GM23338 (cell line): ENCODE measurements around the gene PIK3IP1. TPM values are rescaled to one million over a fixed set of nuclear protein-coding genes. Genes with fewer than 3 reads are reported as not detected.

ENCODE experiments used
- ATAC-seq: fragments of 200-7000 bp; cut with Tn5 transposase; 3 replicates; pipeline ENCODE4 v1.9.1; 2020
- DNase-seq: peaks from one replicate; pipeline ENCODE4 v3.0.0-alpha.2; 2015; ENCODE audit warnings: low spot score
- H2AFZ ChIP-seq: fragments of 200-600 bp; sonication (generic); 2 replicates; pipeline ENCODE4 v1.8.0; 2016; ENCODE audit warnings: antibody characterized with exemption, mild to moderate bottlenecking, moderate library complexity
- H3F3A ChIP-seq: fragments of 200-600 bp; sonication (generic); replicated peaks from 2 replicates; pipeline ENCODE4 v1.8.0; 2017; ENCODE audit warnings: antibody characterized with exemption, mixed run types, low read depth
- H3K27ac ChIP-seq: fragments of 200-600 bp; sonication (generic); 2 replicates; pipeline ENCODE4 v1.6.1; 2016; ENCODE audit warnings: low read depth
- H3K27me3 ChIP-seq: fragments of 200-600 bp; sonication (generic); 2 replicates; pipeline ENCODE4 v1.8.0; 2016; ENCODE audit warnings: mild to moderate bottlenecking, mixed run types, moderate library complexity; ENCODE audit not compliant: insufficient read depth
- H3K36me3 ChIP-seq: fragments of 200-600 bp; sonication (generic); 2 replicates; pipeline ENCODE4 v1.8.0; 2016; ENCODE audit warnings: mild to moderate bottlenecking; ENCODE audit not compliant: insufficient read depth
- H3K4me1 ChIP-seq: fragments of 200-600 bp; sonication (generic); 2 replicates; pipeline ENCODE4 v1.8.0; 2016; ENCODE audit warnings: mild to moderate bottlenecking, moderate library complexity; ENCODE audit not compliant: insufficient read depth
- H3K4me2 ChIP-seq: fragments of 200-600 bp; sonication (generic); 2 replicates; pipeline ENCODE4 v1.7.1; 2017; ENCODE audit warnings: mixed run types
- H3K4me3 ChIP-seq: fragments of 200-600 bp; sonication (generic); 2 replicates; pipeline ENCODE4 v1.6.1; 2016; ENCODE audit warnings: mixed run types
- H3K79me2 ChIP-seq: fragments of 200-600 bp; sonication (generic); replicated peaks from 2 replicates; pipeline ENCODE4 v1.8.0; 2017; ENCODE audit warnings: mild to moderate bottlenecking; ENCODE audit not compliant: insufficient read depth
- H3K9me2 ChIP-seq: fragments of 200-600 bp; sonication (generic); 2 replicates; pipeline ENCODE4 v1.8.0; 2017; ENCODE audit not compliant: insufficient read depth
- H4K20me1 ChIP-seq: fragments of 200-600 bp; sonication (generic); replicated peaks from 2 replicates; pipeline ENCODE4 v1.8.0; 2017; ENCODE audit warnings: mild to moderate bottlenecking; ENCODE audit not compliant: insufficient read depth
- H3K27ac Mint-ChIP-seq: 2 replicates; pipeline ENCODE4 v1.8.0; 2020; ENCODE audit warnings: inconsistent platforms, mild to moderate bottlenecking, moderate library complexity, mixed read lengths
- H3K27me3 Mint-ChIP-seq: 3 replicates; pipeline ENCODE4 v1.8.0; 2022; ENCODE audit warnings: low read depth, mild to moderate bottlenecking, moderate library complexity, mixed read lengths, inconsistent platforms; ENCODE audit not compliant: insufficient read depth, poor library complexity
- H3K36me3 Mint-ChIP-seq: 3 replicates; pipeline ENCODE4 v1.8.0; 2021; ENCODE audit warnings: low read depth, mild to moderate bottlenecking, inconsistent platforms, moderate library complexity, mixed read lengths
- H3K4me1 Mint-ChIP-seq: 3 replicates; pipeline ENCODE4 v1.8.0; 2020; ENCODE audit warnings: mild to moderate bottlenecking, inconsistent platforms, mixed read lengths
- H3K4me3 Mint-ChIP-seq: 3 replicates; pipeline ENCODE4 v1.8.0; 2021; ENCODE audit warnings: moderate library complexity, mild to moderate bottlenecking, inconsistent platforms, mixed read lengths
- H3K9me3 Mint-ChIP-seq: 3 replicates; pipeline ENCODE4 v1.8.0; 2020; ENCODE audit warnings: moderate library complexity, mild to moderate bottlenecking, inconsistent platforms, mixed read lengths
- EZH2phosphoT487 ChIP-seq: fragments of 200-600 bp; sonication (generic); IDR thresholded peaks from one replicate; pipeline ENCODE4 v1.8.1; 2018; ENCODE audit warnings: antibody characterized with exemption; ENCODE audit not compliant: unreplicated experiment
- REST ChIP-seq: IDR thresholded peaks from one replicate; pipeline ENCODE4 v1.6.1; 2018; ENCODE audit warnings: antibody characterized with exemption; ENCODE audit not compliant: unreplicated experiment
- polyA plus RNA-seq: library from polyadenylated mRNA; unstranded; fragments of >200 nt; fragmentation: Nextera tagmentation; extraction: Ambion mirVana; gene quantifications from 2 replicates; pipeline ENCODE4 v1.2.1, GENCODE V29; 2016
- total RNA-seq: library from RNA; depleted of rRNA; stranded (reverse); fragments of >200 nt; shearing (Covaris generic); gene quantifications from 2 replicates; pipeline ENCODE4 v1.2.3, GENCODE V29; 2014
- TF ChIP-seq, protein P1 (sequence below), 2 experiments: fragments of 200-600 bp in 1 of 2; sonication (generic) in 1 of 2; conservative IDR thresholded peaks; 2 replicates each; pipeline versions ENCODE4 v1.5.1 to v1.6.1; 2016 to 2017; ENCODE audit warnings: antibody characterized with exemption in 2 of 2, low read depth in 2 of 2, mild to moderate bottlenecking in 2 of 2, moderate library complexity in 1 of 2
- TF ChIP-seq, protein P2 (sequence below): IDR thresholded peaks from 2 replicates; pipeline ENCODE4 v1.6.1; 2016; ENCODE audit warnings: antibody characterized with exemption

The PIK3IP1 gene
- total and polyA plus RNA-seq, 2 experiments from 2014 or later = 1.1 to 2.2 TPM

- no peak for TF ChIP-seq REST
- TF ChIP-seq EZH2phosphoT487 = no peak
- TF ChIP-seq, protein P1, sequence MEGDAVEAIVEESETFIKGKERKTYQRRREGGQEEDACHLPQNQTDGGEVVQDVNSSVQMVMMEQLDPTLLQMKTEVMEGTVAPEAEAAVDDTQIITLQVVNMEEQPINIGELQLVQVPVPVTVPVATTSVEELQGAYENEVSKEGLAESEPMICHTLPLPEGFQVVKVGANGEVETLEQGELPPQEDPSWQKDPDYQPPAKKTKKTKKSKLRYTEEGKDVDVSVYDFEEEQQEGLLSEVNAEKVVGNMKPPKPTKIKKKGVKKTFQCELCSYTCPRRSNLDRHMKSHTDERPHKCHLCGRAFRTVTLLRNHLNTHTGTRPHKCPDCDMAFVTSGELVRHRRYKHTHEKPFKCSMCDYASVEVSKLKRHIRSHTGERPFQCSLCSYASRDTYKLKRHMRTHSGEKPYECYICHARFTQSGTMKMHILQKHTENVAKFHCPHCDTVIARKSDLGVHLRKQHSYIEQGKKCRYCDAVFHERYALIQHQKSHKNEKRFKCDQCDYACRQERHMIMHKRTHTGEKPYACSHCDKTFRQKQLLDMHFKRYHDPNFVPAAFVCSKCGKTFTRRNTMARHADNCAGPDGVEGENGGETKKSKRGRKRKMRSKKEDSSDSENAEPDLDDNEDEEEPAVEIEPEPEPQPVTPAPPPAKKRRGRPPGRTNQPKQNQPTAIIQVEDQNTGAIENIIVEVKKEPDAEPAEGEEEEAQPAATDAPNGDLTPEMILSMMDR (conservative IDR thresholded peaks at IDR 0.05; ENCODE audit: low read depth in 2 of 2) = no peak
Observed at GRCh38 chr22:31259798-31260473, 32.4 kb downstream of the PIK3IP1 start (continued).

DNA sequence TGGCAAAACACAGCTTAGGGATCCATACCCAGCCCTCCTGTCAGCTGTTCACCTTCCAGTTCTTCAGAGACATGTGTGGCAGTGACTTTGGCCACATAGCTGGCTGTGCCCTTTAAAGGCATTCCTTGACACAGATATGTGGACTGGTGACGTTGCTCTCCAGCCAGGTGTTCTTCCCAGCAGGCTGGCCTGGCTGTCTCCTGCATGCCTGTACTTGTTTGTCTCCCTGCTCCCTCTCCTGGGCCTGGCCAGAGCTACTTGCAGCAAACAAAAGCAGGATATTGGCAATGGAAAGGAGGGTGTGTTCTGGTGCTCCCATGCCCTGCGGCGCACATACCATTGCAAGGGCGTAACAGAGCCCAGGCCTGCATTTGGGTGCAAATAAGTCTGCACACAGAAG, 38.3 kb downstream of the PIK3IP1 start:
- H3K9me3 Mint-ChIP-seq = no peaks in the 10 kb centered on the region
- no peak overlapping the region for H2AFZ ChIP-seq
- H3K4me1 Mint-ChIP-seq = peaks cover 4% of the 10 kb centered on the region; the same call in 2 of the 3 replicates
- peaks cover 3% of the 10 kb centered on the region for H3K27me3 Mint-ChIP-seq
- H3K36me3 Mint-ChIP-seq = peaks cover 10% of the 10 kb centered on the region
- H3K4me2 ChIP-seq = no peak overlapping the region
- no peaks in the 10 kb centered on the region for H3K9me2 ChIP-seq
- H3K4me3 ChIP-seq = no peak overlapping the region
- H3K27ac ChIP-seq = peak overlapping the region; percentile 61
- no peaks in the 10 kb centered on the region for H3F3A ChIP-seq
- peaks cover under 1% of the 10 kb centered on the region for H4K20me1 ChIP-seq
- peak overlapping the region; percentile 79 for H3K27ac Mint-ChIP-seq
- no peaks in the 10 kb centered on the region for H3K27me3 ChIP-seq
- no peaks in the 10 kb centered on the region; the same call in 1 of the 2 replicates for H3K79me2 ChIP-seq
- H3K4me1 ChIP-seq = peaks cover 9% of the 10 kb centered on the region; the same call in 1 of the 2 replicates
- DNase-seq (peak; percentile 54), ATAC-seq (peak; percentile 81)
- TF ChIP-seq, protein P1 (conservative IDR thresholded peaks at IDR 0.05; ENCODE audit: low read depth in 2 of 2) = peak; percentile 7 to 26; a peak in 1 of 4 replicates
- TF ChIP-seq, protein P2, sequence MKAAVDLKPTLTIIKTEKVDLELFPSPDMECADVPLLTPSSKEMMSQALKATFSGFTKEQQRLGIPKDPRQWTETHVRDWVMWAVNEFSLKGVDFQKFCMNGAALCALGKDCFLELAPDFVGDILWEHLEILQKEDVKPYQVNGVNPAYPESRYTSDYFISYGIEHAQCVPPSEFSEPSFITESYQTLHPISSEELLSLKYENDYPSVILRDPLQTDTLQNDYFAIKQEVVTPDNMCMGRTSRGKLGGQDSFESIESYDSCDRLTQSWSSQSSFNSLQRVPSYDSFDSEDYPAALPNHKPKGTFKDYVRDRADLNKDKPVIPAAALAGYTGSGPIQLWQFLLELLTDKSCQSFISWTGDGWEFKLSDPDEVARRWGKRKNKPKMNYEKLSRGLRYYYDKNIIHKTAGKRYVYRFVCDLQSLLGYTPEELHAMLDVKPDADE = no peak
- no peak overlapping the region for H3K4me3 Mint-ChIP-seq
- H3K36me3 ChIP-seq = 0 out of 2 replicates have a peak, but pooled peaks cover 4% of the 10 kb centered on the region
